HL-60/S4 treated with phorbol 12-myristate 13-acetate at 8.2 ng/mL for 4 days and 3 days (cell line): ENCODE results near the gene EHBP1.

Experiments used
- in situ Hi-C: fragments of 300-500 bp; cut with MboI; formaldehyde crosslinking; loops from 2 replicates; pipeline ENCODE4 v1.15.0; 2022; ENCODE audit warnings: low sequenced_read_pairs

Gene EHBP1

DNA sequence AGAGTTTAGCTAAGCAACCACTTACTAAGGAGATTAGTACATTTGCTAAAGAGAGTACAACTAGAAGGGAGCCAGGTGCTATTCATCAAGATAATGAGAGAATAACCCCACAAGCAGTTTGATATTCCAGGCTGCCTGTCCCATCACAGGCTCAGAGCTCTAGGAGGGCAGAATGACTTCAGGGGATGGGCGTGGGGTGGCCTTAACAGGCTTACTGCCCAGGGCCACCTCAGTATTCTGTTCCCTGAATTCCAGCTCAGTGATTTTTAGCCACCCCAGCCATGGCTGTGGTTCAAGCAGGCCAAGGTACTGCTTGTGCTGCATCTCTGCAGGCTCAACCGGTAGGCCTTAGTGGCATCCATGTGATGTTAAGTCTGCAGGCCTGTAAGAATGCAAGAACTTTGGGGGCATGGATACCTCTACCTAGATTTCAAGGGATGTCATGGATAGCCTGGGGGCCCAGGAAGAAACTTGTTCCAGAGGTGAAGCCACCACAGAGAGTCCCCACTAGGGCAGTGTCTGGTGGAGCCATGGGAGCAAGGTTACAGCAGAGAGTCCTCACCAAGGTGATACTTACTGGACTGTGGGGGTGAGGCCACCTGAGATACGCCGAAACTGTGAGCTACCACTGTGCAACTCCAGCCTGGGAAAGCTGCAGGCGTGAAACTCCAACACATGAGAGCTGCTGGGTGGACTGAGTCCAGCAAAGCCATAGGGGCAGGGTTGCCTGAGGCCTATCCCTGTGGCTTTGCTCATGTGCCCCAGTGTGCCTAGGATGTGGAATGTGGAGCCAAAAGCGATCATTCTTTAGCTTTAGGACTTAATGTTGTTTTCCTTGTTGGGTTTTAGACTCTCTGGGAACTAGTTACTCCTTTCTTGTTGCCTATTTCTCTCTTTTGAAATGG is 107.7 kb downstream of the EHBP1 start:
- in situ Hi-C loops: no loop called here

DNA sequence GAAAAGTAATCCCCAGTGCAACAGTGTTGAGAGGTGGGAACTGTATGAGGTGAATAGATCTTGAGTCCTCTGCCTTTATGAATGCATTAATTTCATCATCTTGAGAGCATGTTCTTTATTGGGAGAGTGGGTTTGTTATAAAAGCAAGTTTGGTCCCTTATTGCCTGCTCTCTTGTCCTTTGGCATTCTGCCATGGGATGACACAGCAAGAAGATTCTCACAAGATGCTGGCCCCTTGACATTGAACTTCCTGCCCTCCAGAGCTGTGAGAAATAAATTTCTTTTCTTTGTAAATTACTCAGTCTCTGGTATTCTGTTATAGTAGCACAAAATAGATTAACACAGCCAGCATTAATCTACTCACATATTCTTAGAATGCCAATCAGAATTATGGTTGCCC is 108.6 kb downstream of the EHBP1 start:
- in situ Hi-C loops: no loop called here

- in situ Hi-C loops: no loop called here
Observed at GRCh38 chr2:62817348-62817747, 111.8 kb downstream of the EHBP1 start.

- in situ Hi-C loops: no loop called here
Observed at GRCh38 chr2:62817995-62818713, 112.6 kb downstream of the EHBP1 start.

GRCh38 chr2:62822549-62822948 is 117.0 kb downstream of the EHBP1 start:
- in situ Hi-C loops: no loop called here

DNA sequence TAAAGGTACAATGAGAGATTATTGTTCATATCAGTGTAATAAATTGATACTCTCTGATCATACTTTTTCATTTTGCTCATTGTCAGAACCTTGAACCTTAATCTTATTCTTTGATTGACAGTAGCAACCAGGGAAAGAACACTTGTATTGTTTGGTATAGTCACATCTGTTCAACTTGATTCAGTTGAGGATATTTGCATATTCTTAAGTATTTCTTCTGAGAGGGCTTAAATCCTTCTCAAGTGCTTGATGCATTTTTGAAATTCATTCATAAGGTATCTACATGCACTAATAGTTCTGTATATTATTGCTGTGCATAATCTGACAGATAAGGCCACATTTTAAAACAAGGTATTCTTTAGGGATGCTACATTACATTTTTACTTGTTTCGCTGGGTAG is 118.9 kb downstream of the EHBP1 start:
- in situ Hi-C loops: no loop called here

DNA sequence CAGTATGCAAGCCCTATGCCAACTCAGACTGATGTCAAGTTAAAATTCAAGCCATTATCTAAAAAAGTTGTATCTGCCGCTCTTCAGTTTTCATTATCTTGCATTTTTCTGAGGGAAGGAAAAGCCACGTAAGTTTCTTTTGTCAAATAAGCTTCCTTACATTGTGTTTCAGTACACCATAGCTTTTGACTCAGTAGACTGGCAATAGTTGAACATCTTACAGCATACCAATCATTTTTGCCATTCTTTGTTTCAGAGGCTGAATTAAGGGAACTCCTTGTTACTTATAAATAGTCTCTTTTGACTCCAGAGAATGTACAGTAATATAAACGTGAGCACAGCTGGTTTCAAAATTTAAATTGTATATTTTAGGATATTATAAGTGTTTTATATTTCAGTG is 120.6 kb downstream of the EHBP1 start:
- in situ Hi-C loops: no loop called here

GRCh38 chr2:62826953-62827675 is 121.6 kb downstream of the EHBP1 start:
- in situ Hi-C loops: no loop called here

- in situ Hi-C loops: no loop called here
Observed at GRCh38 chr2:62831729-62832128, 126.2 kb downstream of the EHBP1 start.

GRCh38 chr2:62844311-62845090 is 139.0 kb downstream of the EHBP1 start:
- in situ Hi-C loops: no loop called here

GRCh38 chr2:62845256-62845655 is 139.7 kb downstream of the EHBP1 start:
- in situ Hi-C loops: no loop called here

- in situ Hi-C loops: no loop called here
Observed at GRCh38 chr2:62852254-62852653, 146.7 kb downstream of the EHBP1 start.

DNA sequence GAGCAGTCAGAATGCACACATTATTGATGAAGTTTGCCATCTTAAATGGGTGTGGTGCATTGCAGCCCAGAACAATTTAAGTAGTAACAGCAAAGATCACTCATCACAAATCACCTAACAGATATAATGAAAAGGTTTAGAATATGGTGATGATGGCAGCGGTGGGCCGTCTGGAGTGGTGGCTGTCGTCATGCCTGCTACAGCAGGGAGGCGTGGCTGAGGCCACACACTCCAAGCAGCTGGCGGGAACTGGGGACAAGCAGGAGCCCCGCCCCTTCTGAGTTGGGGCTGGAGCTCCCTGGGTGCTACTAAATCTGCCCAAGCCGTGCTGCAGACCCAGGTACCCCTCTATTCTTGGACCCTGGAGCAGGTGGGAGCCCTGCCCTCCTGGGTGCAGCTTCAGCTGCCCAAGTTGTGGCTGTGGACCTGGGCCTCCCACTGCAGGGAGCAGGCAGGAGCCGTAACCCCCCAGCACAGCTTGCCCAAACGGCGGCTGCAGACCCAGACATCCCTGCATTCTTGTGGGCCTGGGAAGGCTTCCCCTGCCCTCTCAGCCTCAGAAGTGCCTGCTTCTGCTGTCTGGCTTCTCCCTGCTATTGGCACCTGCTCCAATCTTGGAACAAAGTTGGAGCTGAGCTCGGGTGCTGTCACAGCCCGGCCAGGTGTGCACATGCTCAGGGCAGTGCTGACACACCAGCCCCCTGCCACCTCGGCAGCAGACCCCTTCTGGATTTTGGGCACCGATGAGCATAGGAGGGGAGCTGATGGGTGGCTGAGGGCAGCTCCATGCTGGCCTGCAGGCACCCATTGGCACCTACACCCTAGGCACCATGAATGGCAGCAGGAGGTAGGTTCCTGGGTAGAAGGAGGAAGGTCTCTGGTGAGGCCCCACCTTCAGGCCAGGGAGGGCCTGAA is 149.3 kb downstream of the EHBP1 start:
- in situ Hi-C loops: no loop called here

DNA sequence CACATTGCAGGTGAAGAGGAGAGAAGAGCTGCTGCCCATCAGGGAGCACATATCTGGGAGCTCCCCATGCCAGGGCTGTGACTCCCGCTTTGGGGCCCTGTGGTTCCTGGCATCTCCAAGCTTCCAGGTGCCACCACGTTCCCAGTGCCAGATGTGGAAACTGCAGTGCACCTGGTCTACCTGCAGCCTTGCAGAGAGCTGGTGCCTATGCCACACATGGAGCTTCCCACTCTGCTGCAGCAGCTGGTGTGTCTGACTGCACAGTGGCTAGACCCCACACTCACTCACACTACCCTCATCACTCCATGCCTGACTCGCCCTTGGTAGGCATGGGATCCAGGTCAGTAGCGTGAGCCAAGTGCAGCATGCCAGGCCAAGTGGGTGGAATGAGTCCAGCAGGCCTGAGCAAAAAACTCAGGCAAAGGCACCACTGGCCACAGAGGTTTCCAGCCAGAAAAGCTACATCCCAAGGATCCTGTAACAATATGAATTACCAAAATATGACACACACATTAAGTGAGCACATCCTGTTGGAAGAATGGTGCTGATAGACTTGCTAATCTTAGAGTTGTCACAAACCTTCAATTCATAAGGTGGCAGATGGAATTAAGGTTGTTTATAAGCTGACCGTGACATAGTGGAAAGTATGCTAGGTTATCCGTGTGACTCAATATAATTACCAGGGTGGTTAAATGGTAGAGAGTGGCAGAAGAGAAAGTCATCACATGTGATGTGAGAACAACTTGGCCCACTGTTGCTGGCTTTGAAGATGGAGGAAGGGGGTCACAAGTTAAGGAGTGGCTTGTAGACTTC is 150.9 kb downstream of the EHBP1 start:
- in situ Hi-C loops: no loop called here

DNA sequence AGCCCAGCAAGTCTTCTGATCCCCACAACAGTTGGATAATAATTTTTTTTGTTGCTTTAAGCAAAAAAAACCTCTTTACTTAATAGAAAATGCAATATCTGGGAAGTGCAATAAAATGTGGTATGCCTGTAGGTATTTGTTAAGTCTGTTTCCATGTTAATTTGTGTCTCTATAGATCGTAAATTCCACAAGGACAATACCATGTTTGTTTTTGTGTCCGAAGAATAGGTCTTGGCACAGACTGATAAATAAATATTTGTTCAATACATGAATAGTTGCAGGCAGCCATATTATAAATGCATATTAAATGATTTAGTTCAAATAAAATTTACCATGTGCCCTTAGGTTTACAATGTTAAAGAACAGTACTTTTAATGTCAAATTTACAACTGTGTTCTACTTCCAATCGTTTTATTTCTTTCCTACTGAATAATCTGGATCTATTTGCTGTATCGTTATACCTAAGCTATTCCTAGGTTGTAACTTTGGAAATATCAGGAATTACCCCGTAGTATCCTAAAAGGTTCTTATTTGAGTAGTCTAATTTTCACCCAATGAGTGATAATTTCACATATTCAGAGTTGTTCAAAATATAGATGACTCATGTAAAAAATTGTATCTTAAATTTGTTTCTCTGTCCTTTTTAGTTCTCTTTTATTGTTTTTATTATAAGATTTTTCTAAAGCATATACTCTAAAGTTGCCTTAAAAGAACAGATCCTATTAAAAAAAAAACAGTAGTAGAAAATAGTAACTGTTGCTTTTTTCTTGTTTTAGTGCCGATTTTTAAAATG is 151.8 kb downstream of the EHBP1 start:
- in situ Hi-C loops: no loop called here

DNA sequence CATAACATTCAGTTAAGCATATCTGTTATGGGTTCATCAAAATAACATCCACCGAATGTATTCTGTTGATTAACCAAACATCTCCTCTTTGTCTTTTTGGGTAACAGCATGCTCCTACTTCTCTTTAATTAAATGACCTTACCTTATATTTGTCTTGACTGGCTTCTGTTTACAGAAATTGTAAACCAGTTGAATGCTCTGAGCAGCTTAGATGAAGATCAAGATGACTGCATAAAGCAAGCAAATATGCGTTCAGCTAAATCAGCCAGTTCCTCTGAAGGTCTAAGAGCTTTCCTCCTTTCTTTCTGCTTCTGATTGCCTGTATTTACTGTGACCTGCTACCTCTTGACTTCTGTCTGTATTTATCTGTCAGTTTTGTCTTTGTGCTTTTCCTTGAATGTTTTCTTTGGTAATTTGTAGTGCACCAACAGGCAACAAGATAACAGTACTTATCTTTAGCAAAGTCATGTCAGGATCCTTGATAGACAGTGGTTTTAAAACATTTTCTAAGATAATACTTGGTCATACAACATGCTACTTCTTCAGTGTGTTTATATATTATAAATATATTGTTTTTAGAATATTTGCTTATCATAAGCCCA is 152.8 kb downstream of the EHBP1 start:
- in situ Hi-C loops: no loop called here

DNA sequence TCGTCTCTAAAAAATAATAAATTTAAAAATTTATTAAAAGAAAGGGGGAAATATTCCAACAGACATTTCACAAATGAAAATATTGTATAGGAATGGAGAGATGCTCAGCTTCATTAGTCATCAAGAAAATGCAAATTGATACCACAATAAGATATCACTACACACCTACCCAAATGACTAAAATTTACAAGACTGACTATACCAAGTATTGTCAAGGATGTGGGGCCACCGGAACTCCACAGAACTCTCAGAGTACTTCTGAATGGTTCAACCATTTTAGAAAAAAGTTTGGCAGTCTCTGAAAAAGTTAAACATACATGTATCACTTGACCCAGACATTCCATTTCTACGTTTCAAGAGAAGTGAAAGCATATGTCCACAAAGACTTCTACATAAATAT is 163.4 kb downstream of the EHBP1 start:
- in situ Hi-C loops: no loop called here

DNA sequence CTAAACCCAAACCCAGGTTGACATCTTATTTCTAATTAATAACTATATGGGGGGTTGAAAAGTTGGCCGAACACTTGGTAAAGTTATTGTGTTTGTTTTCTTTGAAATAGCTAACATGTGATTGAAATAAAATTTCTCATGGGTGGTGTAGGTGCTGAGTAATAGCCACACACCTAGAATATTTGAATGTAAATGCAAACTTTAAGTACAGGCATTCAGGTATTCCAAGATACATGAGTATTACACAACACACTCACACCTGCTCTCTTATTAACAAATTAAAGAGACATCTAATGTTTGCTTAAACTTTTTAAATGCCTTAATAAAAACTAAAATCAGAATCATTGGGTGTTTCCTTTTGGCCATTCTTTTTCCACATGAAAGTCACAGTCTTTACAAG is 165.5 kb downstream of the EHBP1 start:
- in situ Hi-C loops: no loop called here
